GM19240 (cell line): ENCODE measurements around the gene ZBTB5.
"Not testable (repeated sequence)": the region's sequence is repeated elsewhere in the genome, so short reads cannot be mapped to it uniquely, and the experiment has no call there.

Experiments
- DNase-seq: peaks from one replicate; pipeline ENCODE4 v3.0.0; 2011; ENCODE audit warnings: low spot score; ENCODE audit not compliant: insufficient read length

ZBTB5 gene, protein sequence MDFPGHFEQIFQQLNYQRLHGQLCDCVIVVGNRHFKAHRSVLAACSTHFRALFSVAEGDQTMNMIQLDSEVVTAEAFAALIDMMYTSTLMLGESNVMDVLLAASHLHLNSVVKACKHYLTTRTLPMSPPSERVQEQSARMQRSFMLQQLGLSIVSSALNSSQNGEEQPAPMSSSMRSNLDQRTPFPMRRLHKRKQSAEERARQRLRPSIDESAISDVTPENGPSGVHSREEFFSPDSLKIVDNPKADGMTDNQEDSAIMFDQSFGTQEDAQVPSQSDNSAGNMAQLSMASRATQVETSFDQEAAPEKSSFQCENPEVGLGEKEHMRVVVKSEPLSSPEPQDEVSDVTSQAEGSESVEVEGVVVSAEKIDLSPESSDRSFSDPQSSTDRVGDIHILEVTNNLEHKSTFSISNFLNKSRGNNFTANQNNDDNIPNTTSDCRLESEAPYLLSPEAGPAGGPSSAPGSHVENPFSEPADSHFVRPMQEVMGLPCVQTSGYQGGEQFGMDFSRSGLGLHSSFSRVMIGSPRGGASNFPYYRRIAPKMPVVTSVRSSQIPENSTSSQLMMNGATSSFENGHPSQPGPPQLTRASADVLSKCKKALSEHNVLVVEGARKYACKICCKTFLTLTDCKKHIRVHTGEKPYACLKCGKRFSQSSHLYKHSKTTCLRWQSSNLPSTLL

DNA sequence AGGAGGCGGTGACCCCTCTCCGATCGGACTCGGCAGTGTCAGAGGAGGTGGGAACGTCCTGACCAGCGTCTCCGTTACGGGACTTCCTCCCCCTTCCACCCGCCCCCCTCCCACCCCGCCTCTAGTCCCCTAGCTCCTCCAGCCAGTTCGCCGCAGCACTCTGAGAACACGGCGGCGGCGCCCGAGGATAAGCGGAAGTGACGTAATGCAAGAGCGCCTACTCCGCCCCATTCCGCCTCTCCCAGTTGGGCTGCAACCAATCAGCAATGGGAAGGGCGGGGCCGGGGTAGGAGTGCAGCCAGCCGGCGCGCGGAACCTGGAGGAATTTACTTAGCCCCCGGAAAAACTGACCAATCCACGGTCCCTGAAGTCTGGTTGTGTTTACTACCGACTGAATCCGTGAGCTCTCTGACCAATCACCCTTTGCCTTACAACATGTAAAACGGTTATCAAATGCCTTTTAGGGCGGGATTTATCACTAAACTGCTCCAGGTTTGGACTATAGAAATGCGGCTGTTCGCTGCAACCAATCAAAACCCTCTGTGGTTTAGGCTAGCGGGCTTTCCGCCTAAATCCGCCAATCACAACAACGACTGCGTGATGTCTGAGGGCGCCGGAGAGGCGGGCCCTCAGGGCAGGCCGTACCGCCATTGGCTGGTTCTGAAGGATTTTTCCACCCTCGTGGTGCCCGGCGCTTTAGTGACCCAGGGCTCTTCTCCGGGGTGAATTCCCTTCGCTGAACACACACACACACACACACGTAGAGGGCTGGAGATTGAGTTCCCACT lies at the start of gene ZBTB5:
Gene ZBTB5 (minus strand): TSS at position 202 of the 788 bp plus-strand sequence. CDS start 22,899 bp downstream, outside the sequence.
- DNase-seq: peak; percentile 76

DNA sequence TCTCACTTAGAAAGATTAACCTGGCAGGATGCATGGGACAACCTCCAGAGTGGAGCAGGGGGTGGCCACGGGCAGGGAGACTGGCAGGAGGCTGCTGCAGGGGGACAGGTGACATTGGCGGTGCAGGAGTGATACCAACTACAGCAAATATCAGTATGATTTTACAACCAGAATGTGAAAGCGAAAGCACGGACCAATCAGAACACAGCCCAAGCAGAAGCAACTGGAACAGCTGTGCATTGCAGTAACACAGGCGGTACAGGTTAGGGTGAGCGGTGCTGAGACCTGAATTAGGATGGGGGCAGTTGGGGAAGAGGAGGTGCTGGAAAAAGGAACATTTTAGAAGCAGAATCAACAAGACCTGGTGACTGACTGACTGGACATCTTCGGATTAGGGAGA lies 49.7 kb upstream of the ZBTB5 start:
- no peak for DNase-seq

DNA sequence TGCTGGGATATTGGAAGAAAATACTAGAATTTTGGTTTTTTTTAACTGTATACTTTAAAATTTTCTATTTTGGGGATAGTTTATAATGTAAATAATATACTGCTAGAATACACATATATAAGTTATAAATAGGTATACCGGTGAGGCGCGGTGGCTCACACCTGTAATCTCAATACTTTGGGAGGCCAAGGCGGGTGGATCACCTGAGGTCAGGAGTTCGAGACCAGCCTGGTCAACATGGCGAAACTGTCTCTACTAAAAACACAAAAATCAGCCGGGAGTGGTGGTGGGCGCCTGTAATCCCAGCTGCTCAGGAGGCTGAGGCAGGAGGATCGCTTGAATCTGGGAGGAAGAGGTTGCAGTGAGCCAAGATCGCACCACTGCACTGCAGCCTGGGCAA lies 49.2 kb upstream of the ZBTB5 start:
- not testable (repeated sequence) for DNase-seq

DNA sequence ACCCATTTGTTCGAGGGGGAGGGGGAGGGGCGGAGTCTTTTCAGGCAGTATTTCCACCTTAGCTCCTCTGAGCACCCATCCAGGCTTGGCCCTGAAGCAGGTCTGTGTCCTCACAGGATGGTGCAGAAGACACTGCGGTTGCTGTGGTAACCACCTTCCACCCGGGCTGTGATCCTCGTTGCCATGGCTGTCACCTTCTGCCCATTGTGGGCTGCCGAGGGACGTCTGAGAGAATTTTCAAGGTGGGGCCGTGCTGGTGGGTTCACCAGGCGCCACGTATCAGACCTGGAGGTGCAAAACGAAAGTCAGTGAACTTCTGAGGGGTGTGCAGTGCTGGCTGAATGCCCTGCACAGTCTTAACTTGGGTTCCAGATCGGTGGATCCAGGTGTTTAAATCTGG lies 47.2 kb upstream of the ZBTB5 start:
- DNase-seq: no peak

DNA sequence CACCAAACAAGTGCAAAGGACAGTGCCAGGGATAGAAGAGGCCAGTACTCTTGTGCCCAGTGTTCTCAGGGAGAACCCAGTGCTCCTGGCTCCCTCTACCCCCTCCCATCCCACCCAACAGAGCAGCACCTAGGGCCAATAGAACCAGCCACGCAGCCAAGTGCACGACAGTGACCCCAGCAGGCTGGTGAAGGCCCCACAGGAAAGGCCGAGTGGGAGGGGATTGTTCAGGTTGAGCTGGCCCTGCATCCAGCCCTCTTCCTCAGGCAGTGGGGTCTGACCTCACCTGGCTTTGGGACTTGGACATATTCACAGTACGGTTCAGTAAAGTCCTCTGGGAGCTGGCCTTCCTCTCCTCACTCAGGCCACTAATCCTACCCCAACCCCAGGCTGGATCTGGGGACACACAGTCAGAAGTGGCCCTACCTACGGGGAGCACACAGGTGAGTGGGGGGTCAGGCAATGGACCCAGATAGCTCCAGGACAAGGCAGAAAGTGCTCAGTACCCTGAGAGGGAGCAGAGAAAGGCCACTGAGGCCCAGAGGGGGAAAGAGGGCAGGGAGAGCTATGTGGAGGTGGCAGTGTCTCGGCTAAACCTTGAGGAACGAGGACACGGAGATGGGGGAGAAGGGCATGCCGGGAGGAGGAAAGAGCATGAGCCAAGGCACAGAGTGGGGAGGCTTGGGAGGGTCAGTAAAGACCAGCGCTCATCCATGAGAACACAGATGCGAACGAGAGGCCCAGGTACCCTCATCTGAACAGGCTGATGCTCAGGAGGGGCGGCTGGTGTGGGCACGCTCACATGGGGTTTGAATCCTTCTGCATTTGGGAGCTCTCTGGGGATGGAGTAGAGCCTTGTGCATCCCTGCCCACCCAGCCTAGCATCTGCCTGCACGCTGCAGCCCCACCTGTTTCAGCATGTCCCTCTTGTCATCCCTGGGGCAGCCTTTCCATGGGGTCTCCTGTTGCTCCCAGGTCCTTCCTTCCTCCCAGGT lies 46.1 kb upstream of the ZBTB5 start:
- DNase-seq: no peak

DNA sequence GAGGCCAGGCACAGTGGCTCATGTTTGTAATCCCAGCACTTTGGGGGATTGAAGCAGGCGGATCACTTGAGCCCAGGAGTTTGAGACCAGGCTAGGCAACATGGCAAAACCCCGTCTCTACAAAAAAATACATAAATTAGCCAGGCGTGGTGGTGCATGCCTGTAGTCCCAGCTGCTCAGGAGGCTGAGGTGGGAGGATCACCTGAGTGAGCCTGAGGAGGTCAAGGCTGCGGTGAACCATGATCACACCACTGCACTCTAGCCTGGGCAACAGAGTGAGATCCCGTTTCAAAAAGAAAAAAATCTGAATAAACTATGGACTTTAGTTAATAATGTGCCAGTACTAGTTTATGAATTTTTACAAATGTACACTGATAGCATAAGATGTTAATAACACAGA lies 44.8 kb upstream of the ZBTB5 start:
- DNase-seq: not testable (repeated sequence)

DNA sequence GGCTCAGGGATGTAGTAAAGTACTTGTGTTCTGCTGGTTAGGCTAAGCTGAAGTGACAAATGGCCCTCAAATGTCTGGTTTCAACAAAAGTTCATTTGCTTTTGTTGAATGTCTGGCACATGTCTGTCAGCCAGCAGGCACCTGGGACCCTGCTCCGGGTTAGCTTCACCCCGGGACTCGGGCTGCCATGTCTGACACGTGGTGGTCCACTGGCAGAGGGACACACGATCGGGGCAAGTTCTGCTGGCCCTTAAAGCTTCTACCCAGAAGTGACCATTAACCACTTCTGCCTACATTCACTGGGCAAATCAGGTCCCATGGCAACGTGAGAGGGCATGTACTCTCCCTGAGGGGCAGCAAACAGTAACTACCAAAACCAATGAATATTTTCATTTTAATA lies 44.3 kb upstream of the ZBTB5 start:
- DNase-seq: no peak

DNA sequence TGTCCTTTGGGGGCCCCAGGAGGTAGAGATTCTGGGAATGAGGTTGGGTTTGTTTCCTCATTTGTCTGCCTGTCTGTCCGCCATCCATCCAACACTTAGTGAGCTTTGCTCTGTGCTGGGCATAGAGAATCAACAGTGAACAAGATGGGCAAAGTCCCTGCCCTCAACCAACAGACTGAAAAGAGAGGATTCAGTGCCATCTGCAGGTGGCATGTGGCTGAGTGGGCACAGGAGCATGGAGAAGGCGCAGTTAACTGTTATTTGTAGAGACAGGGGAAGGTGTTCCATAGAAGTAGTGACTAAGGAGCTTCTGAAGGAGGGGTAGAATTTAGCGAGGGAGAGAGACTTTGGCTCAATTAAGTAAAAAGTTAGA lies 43.6 kb upstream of the ZBTB5 start:
- no peak for DNase-seq

DNA sequence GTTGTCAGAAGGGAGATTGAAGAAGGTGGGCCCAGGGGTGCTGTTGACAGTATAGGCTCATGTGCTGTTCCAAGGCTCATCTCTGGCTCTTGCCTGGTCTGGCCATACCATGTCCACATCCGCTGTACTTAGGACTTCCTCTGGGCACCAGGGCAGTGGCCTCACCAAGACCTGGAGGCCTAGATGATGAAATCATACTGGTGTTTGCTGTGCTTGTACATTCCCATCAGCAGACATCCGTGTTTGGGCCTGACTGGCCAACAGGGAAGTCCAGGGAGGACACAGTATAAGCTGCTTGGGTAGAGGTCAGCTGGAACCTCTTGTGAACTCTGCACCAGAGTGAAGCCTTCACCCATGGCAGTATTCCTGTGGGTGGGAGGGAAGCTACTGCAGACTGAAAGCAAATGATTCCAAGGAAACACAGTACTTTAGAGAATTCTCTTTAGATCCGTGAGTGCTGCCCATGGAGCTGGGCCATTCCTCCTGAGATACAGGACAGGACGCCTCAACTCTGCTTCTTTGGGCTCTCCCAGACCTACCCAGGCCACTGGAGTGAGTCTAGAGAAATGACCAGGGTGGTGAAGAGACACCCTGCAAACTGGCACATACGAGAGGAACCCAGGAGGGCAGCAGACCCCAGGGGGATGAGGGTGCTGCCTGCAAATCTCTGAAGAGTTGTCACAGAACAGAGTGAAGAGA lies 43.0 kb upstream of the ZBTB5 start:
- DNase-seq: no peak

DNA sequence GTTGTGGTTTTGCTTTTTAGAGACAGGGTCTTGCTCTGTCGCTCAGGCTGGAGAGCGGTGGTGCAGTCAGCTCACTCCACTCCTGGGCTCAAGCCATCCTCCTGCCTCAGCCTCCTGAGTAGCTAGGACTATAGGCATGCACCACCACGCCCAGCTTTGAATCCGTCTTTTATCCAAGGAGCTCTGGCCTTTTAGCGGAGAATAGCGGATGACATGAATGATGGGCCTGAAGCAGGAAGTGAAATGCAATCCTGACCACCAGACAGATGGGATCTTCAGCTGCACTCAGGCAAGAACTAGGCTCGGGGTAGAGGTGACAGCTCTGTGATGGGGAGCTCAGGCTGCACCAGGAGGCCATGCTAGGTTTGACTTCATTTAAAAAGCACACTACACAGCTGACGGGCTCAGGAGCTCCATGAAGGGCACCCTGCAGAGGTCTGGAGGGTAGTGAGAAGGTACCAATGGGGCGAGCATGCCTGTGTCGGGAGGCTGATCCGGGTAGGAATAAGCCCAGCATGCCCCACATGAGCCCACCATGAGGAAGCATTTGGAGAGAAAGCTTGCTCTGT lies 42.4 kb upstream of the ZBTB5 start:
- DNase-seq: no peak

DNA sequence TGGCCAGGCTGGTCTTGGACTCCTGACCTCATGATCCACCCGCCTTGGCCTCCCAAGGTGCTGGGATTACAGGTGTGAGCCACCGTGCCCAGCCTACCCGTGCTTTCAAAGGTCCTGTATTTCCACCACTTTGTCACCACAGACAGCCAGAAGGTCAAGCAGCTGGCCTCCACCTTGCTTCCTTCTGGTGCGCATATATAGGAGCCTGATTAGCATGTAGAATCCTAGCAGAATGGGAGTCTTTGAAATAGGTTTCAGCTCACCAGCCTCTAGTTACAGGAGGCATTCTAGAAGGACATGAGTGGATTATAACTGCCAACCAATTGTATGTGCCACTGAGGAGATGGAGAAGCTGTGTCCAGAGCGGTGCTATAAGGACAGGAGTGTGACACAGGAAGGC lies 39.4 kb upstream of the ZBTB5 start:
- DNase-seq: no peak

DNA sequence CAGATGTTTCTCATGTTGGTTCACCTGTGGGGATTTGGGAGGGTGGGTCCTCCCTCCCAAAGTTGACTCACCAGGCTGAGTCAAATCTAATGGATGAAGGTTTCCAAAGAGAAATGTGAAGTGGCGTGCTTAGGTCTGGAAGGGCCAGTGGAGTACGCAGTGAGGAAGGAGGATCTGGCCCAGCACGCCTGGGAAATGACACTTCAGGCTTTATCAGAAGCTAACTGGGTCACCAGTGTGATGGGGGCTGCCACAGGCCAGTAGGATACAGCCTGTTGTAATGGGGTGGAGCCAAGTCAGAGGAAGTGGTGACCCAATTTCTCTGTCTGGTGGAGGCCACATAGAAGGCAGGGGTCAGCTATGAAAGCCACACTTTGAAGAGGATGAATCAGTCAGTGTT lies 38.5 kb upstream of the ZBTB5 start:
- DNase-seq: no peak

DNA sequence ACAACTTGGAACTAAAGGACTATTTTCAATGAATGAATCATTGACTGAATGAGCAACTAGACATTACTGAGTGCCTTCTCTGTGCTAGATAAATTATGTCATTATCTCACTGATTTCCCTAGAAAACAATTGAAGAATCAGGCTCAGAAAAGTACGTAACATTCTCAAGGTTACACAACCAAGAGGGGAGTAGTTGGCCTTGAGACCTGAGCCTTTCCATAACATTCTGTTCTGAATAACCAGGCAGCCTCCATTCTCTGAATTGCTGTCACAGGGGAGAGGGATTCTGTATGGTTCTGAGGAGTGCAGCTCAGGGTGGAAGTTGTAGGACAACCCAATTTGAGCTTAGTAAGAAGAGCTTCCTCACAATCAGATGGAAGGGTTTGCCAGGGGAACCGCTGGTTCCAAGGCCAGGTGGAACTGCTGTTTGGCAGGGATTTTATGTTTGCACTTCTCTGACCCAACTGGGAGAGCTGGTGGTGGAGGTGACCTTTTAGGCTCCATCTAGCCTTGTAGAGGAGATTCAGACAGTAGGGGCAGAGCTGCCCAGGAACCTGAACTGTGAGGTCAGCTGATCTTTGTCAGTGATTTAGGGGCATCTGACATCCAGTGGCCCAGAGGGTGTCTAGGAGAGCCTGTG lies 36.8 kb upstream of the ZBTB5 start:
- DNase-seq: no peak

DNA sequence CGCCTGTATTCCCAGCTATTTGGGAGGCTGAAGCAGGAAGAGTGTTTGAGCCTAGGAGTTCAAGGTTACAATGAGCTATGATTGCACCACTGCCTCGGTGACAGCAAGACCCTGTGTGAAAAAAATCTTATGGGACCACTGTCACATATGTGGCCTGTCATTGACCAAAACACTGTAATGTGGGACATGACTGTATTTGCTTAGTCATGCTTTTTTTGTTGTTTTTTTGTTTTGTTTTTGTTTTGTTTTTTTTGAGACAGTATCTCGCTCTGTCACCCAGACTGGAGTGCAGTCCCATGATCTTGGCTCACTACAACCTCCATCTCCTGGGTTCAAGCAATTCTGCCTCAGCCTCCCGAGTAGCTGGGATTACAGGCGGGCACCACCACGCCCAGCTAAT lies 34.0 kb upstream of the ZBTB5 start:
- no peak for DNase-seq

DNA sequence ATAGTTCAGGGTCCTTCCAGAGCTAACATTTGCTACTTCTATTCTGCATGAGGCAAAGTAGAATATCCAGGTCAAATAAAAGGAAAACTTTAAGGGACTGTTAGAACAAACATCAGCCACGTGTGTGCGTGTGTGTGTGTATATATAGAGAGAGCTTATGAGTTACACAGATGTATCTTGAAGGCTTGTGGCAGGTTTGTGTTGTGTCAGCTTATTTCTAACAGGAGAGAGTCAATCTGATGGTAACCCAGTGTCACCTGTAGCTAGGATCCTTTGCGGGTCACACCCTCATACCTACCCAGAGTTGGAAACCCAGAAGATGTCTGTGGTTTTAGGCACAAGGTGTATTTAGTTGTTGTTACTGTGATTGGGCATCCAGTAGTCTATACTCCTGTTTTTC lies 33.2 kb upstream of the ZBTB5 start:
- no peak for DNase-seq

DNA sequence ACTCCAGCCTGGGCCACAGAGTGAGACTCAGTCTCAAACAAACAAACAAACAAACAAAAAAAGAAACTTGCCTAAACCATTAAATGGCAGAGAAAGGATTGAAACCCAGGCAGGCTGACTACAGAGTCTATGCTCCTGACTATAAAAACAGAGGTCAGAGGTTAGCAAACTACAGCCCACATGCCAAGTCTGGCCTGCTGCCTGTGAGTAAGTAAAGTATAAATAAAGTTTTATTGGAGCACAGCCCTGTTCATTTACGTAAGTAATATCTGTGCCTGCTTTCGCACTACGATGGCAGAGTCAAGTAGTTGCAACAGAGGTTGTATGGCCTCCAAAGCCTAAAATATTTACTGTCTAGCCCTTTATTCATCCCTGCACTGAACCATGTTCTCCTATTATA lies 32.1 kb upstream of the ZBTB5 start:
- no peak for DNase-seq

DNA sequence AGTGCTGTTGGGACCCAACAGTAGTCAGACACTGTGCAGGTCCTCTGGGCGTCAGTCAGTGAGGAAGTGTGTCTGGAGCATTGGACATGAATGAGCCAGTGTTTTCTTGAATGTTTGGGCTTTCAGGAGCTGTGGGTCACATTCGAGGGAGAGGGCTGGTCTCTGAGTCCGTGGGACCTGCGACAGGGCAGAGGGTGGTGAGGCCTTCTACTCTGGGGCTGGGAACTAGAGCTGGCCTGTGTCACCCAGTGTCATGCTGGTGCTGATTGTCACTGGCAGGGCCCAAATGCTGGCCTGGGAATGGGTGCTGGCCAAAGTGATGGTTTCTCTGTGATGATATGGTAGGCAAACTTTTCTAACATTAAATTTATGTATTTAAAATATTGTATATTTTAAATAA lies 30.8 kb upstream of the ZBTB5 start:
- no peak for DNase-seq

DNA sequence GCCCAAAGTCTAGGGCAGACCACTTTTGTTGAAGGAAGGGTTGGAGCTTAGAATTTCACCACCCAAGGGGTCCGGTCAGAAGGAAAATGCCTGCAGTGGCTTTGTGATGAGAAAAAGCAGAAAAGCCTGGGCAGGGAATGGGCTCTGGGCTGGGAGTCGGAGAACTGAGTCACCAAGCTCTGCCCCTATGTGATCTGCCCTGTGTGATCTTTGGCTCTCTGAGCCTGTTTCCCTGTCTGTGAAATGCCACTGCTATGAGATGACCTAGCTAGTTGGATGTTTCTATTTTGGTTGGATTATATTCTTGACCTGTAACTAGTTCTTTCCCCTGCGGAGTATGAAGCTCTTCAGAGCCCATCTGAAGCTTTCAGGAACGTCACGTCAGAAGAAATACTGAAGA lies 30.3 kb upstream of the ZBTB5 start:
- DNase-seq: no peak

DNA sequence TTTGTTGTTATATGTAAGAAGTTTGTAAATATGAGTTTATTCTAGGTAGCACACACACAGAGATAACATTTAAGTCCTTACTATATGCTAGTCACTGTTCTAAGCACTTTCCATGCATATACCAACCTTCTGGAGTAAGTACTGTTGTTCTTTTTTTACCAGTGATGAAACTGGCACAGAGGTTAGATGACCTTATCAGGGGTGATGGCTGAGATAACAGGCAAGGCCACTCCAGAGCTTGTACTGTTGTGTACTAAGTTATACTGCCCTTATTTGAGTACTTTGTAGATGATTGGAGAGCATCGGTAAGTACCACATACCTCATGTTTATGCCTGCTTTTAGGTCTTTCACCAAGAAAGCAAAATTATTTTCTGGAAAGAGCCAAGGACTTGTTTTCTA lies 26.7 kb upstream of the ZBTB5 start:
- DNase-seq: no peak
